NCI-H460 (cell line): Measurements from ENCODE around the gene IFT88. TPM values are rescaled to one million over a fixed set of nuclear protein-coding genes. Genes with fewer than 3 reads are reported as not detected.

Source experiments
- DNase-seq: peaks from one replicate; pipeline ENCODE4 v3.0.0-alpha.2; 2016; ENCODE audit warnings: low read depth; ENCODE audit errors: extremely low read depth
- total RNA-seq: library from RNA; depleted of rRNA; stranded (reverse); fragments of >200 nt; shearing (Covaris generic); gene quantifications from 2 replicates; pipeline ENCODE4 v1.2.3, GENCODE V29; 2014

IFT88 gene
- total RNA-seq, 1 experiment from 2014 or later: 21.9 TPM

- DNase-seq: no peak
Measured at GRCh38 chr13:20684546-20684945, 117.6 kb downstream of the IFT88 start.

GRCh38 chr13:20685092-20685491 is 118.1 kb downstream of the IFT88 start:
- DNase-seq: no peak

GRCh38 chr13:20686167-20686566 is 119.2 kb downstream of the IFT88 start:
- no peak for DNase-seq

- DNase-seq: no peak
Measured at GRCh38 chr13:20686863-20687579, 120.1 kb downstream of the IFT88 start.

GRCh38 chr13:20689291-20689690 is 122.3 kb downstream of the IFT88 start:
- no peak for DNase-seq

- no peak for DNase-seq
Measured at GRCh38 chr13:20691616-20692015, 124.7 kb downstream of the IFT88 start.

GRCh38 chr13:20696073-20696472 is 129.1 kb downstream of the IFT88 start:
- no peak for DNase-seq

GRCh38 chr13:20699715-20700114 is 132.8 kb downstream of the IFT88 start:
- DNase-seq: no peak

- no peak for DNase-seq
Measured at GRCh38 chr13:20700288-20700687, 133.3 kb downstream of the IFT88 start.

GRCh38 chr13:20701461-20701860 is 134.5 kb downstream of the IFT88 start:
- DNase-seq: no peak

GRCh38 chr13:20702530-20702914 is 135.6 kb downstream of the IFT88 start:
- DNase-seq: no peak

GRCh38 chr13:20702915-20703779 is 136.2 kb downstream of the IFT88 start, which contains the start of gene IL17D:
Gene IL17D (plus strand): TSS chr13:20703699. CDS start chr13:20704002, 303 bp downstream.
- no peak for DNase-seq

- peak; percentile 41 for DNase-seq
Measured at GRCh38 chr13:20703780-20704458, 137.0 kb downstream of the IFT88 start.

GRCh38 chr13:20704459-20705069 is 137.6 kb downstream of the IFT88 start:
- DNase-seq: no peak

GRCh38 chr13:20706661-20707060 is 139.7 kb downstream of the IFT88 start:
- no peak for DNase-seq

- DNase-seq: no peak
Measured at GRCh38 chr13:20708216-20708615, 141.3 kb downstream of the IFT88 start.

- DNase-seq: no peak
Measured at GRCh38 chr13:20709369-20709768, 142.4 kb downstream of the IFT88 start.

- DNase-seq: no peak
Measured at GRCh38 chr13:20709782-20710181, 142.8 kb downstream of the IFT88 start.

- no peak for DNase-seq
Measured at GRCh38 chr13:20711301-20712044, 144.5 kb downstream of the IFT88 start.

- no peak for DNase-seq
Measured at GRCh38 chr13:20713014-20713376, 146.0 kb downstream of the IFT88 start.
